CD4-positive, alpha-beta T cell treated with Interleukin-17A for 1 hour (primary cell): ENCODE measurements around the gene VTI1A.
"Not testable (repeated sequence)": the region's sequence is repeated elsewhere in the genome, so short reads cannot be mapped to it uniquely, and the experiment has no call there.

ENCODE experiments used
- DNase-seq: peaks from one replicate; pipeline ENCODE4 v3.0.0-alpha.2; 2020

Gene VTI1A

GRCh38 chr10:112509558-112510291, 62.7 kb downstream of the VTI1A start:
- no peak for DNase-seq

- DNase-seq, result no peak
Measured at GRCh38 chr10:112510384-112510783, 63.4 kb downstream of the VTI1A start.

GRCh38 chr10:112512294-112512693, 65.3 kb downstream of the VTI1A start:
- DNase-seq, result no peak

GRCh38 chr10:112515126-112515525, 68.1 kb downstream of the VTI1A start:
- DNase-seq, result no peak

GRCh38 chr10:112515852-112516251, 68.8 kb downstream of the VTI1A start:
- DNase-seq, result no peak

- DNase-seq, result no peak
Measured at GRCh38 chr10:112517451-112517862, 70.4 kb downstream of the VTI1A start.

GRCh38 chr10:112519133-112519761, 72.2 kb downstream of the VTI1A start:
- no peak for DNase-seq

- DNase-seq, result no peak
Measured at GRCh38 chr10:112520914-112521313, 73.9 kb downstream of the VTI1A start.

GRCh38 chr10:112524641-112525040, 77.6 kb downstream of the VTI1A start:
- no peak for DNase-seq

GRCh38 chr10:112525200-112525599, 78.2 kb downstream of the VTI1A start:
- no peak for DNase-seq

GRCh38 chr10:112526139-112526538, 79.1 kb downstream of the VTI1A start:
- no peak for DNase-seq

- no peak for DNase-seq
Measured at GRCh38 chr10:112526906-112527305, 79.9 kb downstream of the VTI1A start.

GRCh38 chr10:112528235-112528634, 81.2 kb downstream of the VTI1A start:
- DNase-seq, result no peak

GRCh38 chr10:112531421-112531820, 84.4 kb downstream of the VTI1A start:
- DNase-seq, result no peak

GRCh38 chr10:112532189-112532588, 85.2 kb downstream of the VTI1A start:
- DNase-seq, result peak; percentile 46

GRCh38 chr10:112532956-112533355, 85.9 kb downstream of the VTI1A start:
- no peak for DNase-seq

GRCh38 chr10:112533916-112534315, 86.9 kb downstream of the VTI1A start:
- no peak for DNase-seq

- no peak for DNase-seq
Measured at GRCh38 chr10:112535531-112535951, 88.5 kb downstream of the VTI1A start.

- no peak for DNase-seq
Measured at GRCh38 chr10:112536663-112537062, 89.6 kb downstream of the VTI1A start.

- no peak for DNase-seq
Measured at GRCh38 chr10:112538168-112538567, 91.2 kb downstream of the VTI1A start.

GRCh38 chr10:112539340-112539739, 92.3 kb downstream of the VTI1A start:
- DNase-seq, result no peak

- DNase-seq, result not testable (repeated sequence)
Measured at GRCh38 chr10:112542823-112543222, 95.8 kb downstream of the VTI1A start.

GRCh38 chr10:112546474-112546873, 99.5 kb downstream of the VTI1A start:
- no peak for DNase-seq

GRCh38 chr10:112548535-112549276, 101.7 kb downstream of the VTI1A start:
- no peak for DNase-seq
